Chondrocyte (in vitro differentiated cells): ENCODE data around the gene UNC13C. TPM values are rescaled to one million over a fixed set of nuclear protein-coding genes. Genes with fewer than 3 reads are reported as not detected.

Experiments
- DNase-seq: peaks from one replicate; pipeline ENCODE4 v3.0.0; 2021; ENCODE audit warnings: mixed read lengths, low spot score
- H3K27ac Mint-ChIP-seq: one replicate; pipeline ENCODE4 v1.8.0; 2021; ENCODE audit warnings: mild to moderate bottlenecking, moderate library complexity, mixed read lengths; ENCODE audit not compliant: unreplicated experiment
- H3K27me3 Mint-ChIP-seq: 2 replicates; pipeline ENCODE4 v1.8.0; 2021; ENCODE audit warnings: low read depth, mixed read lengths
- H3K36me3 Mint-ChIP-seq: 2 replicates; pipeline ENCODE4 v1.8.0; 2021; ENCODE audit warnings: low read depth, mixed read lengths
- H3K4me1 Mint-ChIP-seq: 2 replicates; pipeline ENCODE4 v1.8.0; 2021; ENCODE audit warnings: low read depth, mild to moderate bottlenecking, mixed read lengths
- H3K4me3 Mint-ChIP-seq: one replicate; pipeline ENCODE4 v1.8.0; 2021; ENCODE audit warnings: mild to moderate bottlenecking, moderate library complexity, mixed read lengths; ENCODE audit not compliant: unreplicated experiment
- H3K9me3 Mint-ChIP-seq: 2 replicates; pipeline ENCODE4 v1.8.0; 2021; ENCODE audit warnings: low read depth, mixed read lengths
- total RNA-seq: library from RNA; stranded (reverse); gene quantifications from 3 replicates; pipeline ENCODE4 v1.2.1, GENCODE V29; 2021
- TF ChIP-seq, protein P1 (sequence below): fragments of 200-600 bp; sonication (generic); IDR thresholded peaks from 2 replicates; pipeline ENCODE4 v1.5.0; 2021; ENCODE audit warnings: antibody characterized with exemption, mild to moderate bottlenecking, moderate library complexity

UNC13C gene
- total RNA-seq, 1 donor from 2014 or later = 0.15 TPM

GRCh38 chr15:54481819-54482218 is 503.6 kb downstream of the UNC13C start:
- DNase-seq = no peak
- no peaks in the 10 kb centered on the region for H3K36me3 Mint-ChIP-seq
- no peaks in the 10 kb centered on the region for H3K27me3 Mint-ChIP-seq
- H3K4me3 Mint-ChIP-seq = no peak overlapping the region
- H3K9me3 Mint-ChIP-seq = peaks cover 14% of the 10 kb centered on the region
- no peaks in the 10 kb centered on the region for H3K4me1 Mint-ChIP-seq
- TF ChIP-seq, protein P1, sequence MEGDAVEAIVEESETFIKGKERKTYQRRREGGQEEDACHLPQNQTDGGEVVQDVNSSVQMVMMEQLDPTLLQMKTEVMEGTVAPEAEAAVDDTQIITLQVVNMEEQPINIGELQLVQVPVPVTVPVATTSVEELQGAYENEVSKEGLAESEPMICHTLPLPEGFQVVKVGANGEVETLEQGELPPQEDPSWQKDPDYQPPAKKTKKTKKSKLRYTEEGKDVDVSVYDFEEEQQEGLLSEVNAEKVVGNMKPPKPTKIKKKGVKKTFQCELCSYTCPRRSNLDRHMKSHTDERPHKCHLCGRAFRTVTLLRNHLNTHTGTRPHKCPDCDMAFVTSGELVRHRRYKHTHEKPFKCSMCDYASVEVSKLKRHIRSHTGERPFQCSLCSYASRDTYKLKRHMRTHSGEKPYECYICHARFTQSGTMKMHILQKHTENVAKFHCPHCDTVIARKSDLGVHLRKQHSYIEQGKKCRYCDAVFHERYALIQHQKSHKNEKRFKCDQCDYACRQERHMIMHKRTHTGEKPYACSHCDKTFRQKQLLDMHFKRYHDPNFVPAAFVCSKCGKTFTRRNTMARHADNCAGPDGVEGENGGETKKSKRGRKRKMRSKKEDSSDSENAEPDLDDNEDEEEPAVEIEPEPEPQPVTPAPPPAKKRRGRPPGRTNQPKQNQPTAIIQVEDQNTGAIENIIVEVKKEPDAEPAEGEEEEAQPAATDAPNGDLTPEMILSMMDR = no peak
- no peak overlapping the region for H3K27ac Mint-ChIP-seq

GRCh38 chr15:54482251-54482650 is 504.0 kb downstream of the UNC13C start:
- Mint-ChIP-seq H3K4me1 (no peaks in the 10 kb centered on the region), H3K9me3 (peaks cover 14% of the 10 kb centered on the region), H3K27ac (no peak overlapping the region), H3K27me3 (no peaks in the 10 kb centered on the region), H3K36me3 (no peaks in the 10 kb centered on the region), H3K4me3 (no peak overlapping the region)
- DNase-seq = no peak
- TF ChIP-seq, protein P1 = no peak

DNA sequence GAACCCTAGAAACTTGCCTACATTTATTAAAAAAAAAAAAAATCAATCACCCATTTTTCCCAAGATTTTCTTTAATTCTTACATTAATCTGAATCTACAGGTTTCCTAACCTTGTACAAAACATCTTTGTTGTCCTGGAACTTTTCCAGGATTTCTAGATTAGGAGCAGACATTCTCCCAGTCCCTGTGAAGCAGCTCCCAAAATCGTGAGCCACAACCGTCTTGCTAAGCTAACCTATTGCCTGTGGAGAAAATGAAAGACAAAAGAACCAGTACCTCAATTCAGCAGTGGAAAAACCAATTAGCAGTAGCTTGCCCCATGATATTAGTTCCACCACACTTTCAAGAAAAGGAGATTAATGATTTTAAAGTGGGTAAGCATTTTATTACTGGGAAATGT is 522.1 kb downstream of the UNC13C start:
- no peak overlapping the region for H3K4me3 Mint-ChIP-seq
- no peaks in the 10 kb centered on the region for H3K36me3 Mint-ChIP-seq
- no peak overlapping the region for H3K27ac Mint-ChIP-seq
- H3K27me3 Mint-ChIP-seq = no peaks in the 10 kb centered on the region
- H3K4me1 Mint-ChIP-seq = no peaks in the 10 kb centered on the region
- TF ChIP-seq, protein P1 = no peak
- no peak for DNase-seq
- H3K9me3 Mint-ChIP-seq = peaks cover 8% of the 10 kb centered on the region

DNA sequence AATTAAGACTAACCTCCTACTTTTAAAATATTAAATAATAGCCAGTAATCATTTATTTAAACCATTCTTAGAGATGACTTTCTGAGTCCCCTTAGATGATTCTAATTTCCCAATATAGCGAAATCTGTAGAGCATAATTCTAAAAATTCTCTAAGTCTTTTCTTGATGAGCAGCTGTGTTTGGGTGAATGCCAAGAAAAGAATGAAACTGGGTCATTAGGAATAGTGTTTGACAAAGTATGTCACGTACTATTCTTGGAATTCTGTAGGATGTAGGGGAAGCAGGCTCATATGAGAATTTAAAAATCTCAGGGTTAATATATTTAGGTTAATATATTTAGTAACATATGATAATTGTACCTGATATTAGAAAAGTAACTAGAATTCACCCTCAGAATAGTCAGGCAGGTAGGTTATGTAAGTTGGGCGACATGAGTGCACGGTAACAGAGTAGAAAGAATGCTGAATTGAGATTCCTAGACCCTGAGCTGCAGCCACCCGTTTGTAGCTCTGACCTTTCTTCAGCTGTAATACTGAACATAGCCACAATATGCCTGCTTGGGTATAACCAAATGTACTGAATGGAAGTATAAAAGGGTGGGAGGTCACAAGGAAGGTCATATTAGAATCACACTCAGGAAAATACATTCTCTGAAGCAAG is 524.3 kb downstream of the UNC13C start:
- Mint-ChIP-seq H3K27ac (no peak overlapping the region), H3K4me1 (no peaks in the 10 kb centered on the region), H3K27me3 (no peaks in the 10 kb centered on the region), H3K36me3 (no peaks in the 10 kb centered on the region), H3K4me3 (no peak overlapping the region), H3K9me3 (peaks cover 8% of the 10 kb centered on the region)
- TF ChIP-seq, protein P1 = no peak
- no peak for DNase-seq

GRCh38 chr15:54504695-54505094 is 526.5 kb downstream of the UNC13C start:
- Mint-ChIP-seq H3K4me3 (no peak overlapping the region), H3K9me3 (peaks cover 5% of the 10 kb centered on the region), H3K27me3 (no peaks in the 10 kb centered on the region), H3K36me3 (no peaks in the 10 kb centered on the region), H3K27ac (no peak overlapping the region), H3K4me1 (no peaks in the 10 kb centered on the region)
- no peak for DNase-seq
- TF ChIP-seq, protein P1 = no peak
